ENCODE results near the gene MARCHF10. TPM values are rescaled to one million over a fixed set of nuclear protein-coding genes. Genes with fewer than 3 reads are reported as not detected.

Gene MARCHF10
- total RNA-seq, 1 donor from 2014 or later: not detected

GRCh38 chr17:62794666-62794971, 13.5 kb downstream of the MARCHF10 start:
- H3K27ac Mint-ChIP-seq: no peak overlapping the region
- no peak overlapping the region for H3K4me3 Mint-ChIP-seq
- H3K27me3 Mint-ChIP-seq: peaks cover 3% of the 10 kb centered on the region
- peaks cover 24% of the 10 kb centered on the region for H3K4me1 Mint-ChIP-seq (ENCODE audit: unreplicated experiment)
- H3K9me3 Mint-ChIP-seq: peaks cover 7% of the 10 kb centered on the region
- TF ChIP-seq CTCF (conservative IDR thresholded peaks at IDR 0.05): no peak
- H3K36me3 Mint-ChIP-seq: no peaks in the 10 kb centered on the region
- DNase-seq (ENCODE audit: extremely low spot score, unreplicated experiment): no peak

- Mint-ChIP-seq H3K36me3 (no peaks in the 10 kb centered on the region), H3K4me3 (no peak overlapping the region), H3K27me3 (peaks cover 1% of the 10 kb centered on the region), H3K27ac (no peak overlapping the region), H3K4me1 (ENCODE audit: unreplicated experiment) (peaks cover 24% of the 10 kb centered on the region), H3K9me3 (peaks cover 7% of the 10 kb centered on the region)
- DNase-seq (ENCODE audit: extremely low spot score, unreplicated experiment): no peak
- TF ChIP-seq CTCF (conservative IDR thresholded peaks at IDR 0.05): no peak
These were observed 14.0 kb downstream of the MARCHF10 start for GRCh38 chr17:62793919-62794665.

DNA sequence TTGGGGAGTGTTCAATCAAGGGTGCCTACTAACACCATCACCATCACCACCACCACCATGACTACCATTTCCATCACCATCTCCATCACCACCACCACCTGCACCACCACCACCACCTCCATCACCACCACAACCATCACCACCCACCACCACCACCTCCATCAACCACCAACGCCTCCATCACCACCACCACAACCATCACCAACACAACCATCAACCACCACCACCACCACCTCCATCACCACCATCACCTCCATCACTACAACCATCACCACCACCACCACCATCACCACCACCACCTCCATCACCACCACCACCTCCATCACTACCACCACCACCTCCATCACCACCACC, 15.7 kb downstream of the MARCHF10 start:
- H3K36me3 Mint-ChIP-seq: no peaks in the 10 kb centered on the region
- peaks cover 21% of the 10 kb centered on the region for H3K4me1 Mint-ChIP-seq (ENCODE audit: unreplicated experiment)
- H3K27ac Mint-ChIP-seq: no peak overlapping the region
- H3K4me3 Mint-ChIP-seq: no peak overlapping the region
- no peaks in the 10 kb centered on the region for H3K27me3 Mint-ChIP-seq
- H3K9me3 Mint-ChIP-seq: peaks cover 7% of the 10 kb centered on the region
- TF ChIP-seq CTCF (conservative IDR thresholded peaks at IDR 0.05): no peak
- no peak for DNase-seq (ENCODE audit: extremely low spot score, unreplicated experiment)

DNA sequence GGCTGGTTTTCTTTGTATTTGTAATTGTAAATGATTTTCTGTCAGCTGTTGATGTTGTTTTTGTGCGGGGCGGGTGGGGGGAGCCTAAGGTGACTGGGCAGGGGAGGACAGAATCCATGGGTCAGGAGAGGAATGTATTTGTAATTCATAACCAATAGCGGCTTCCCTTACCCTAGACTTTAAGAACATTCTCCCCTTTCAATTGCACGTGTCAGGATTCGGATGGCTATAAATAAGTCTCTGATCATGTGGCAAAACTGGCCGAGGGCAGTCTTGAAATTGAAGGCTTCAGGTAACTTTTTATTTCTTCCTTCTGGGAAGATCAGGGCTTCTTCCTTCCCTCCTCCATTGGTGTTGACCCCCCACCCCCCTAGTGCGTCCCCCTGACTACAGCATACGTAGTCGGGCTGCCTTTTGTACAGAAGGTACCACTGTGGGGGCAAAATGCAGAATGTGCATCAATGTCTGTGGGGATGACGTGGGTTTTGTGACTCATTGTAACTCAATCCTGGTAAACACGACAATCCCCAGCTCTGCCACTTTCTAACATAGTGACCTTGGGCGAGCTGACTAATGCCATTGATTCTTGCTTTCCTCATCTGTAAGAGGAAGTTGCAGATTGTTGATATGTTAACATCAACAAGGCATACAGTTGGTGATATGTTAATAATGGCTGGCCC, 16.2 kb downstream of the MARCHF10 start:
- Mint-ChIP-seq H3K4me1 (ENCODE audit: unreplicated experiment) (peaks cover 21% of the 10 kb centered on the region), H3K4me3 (no peak overlapping the region), H3K27me3 (no peaks in the 10 kb centered on the region), H3K9me3 (peaks cover 7% of the 10 kb centered on the region), H3K27ac (peak overlapping the region; percentile 29), H3K36me3 (no peaks in the 10 kb centered on the region)
- no peak for TF ChIP-seq CTCF (conservative IDR thresholded peaks at IDR 0.05)
- DNase-seq (ENCODE audit: extremely low spot score, unreplicated experiment): no peak

- H3K4me1 Mint-ChIP-seq (ENCODE audit: unreplicated experiment): peaks cover 21% of the 10 kb centered on the region
- H3K27ac Mint-ChIP-seq: peak overlapping the region; percentile 29
- no peaks in the 10 kb centered on the region for H3K36me3 Mint-ChIP-seq
- H3K4me3 Mint-ChIP-seq: no peak overlapping the region
- no peak for TF ChIP-seq CTCF (conservative IDR thresholded peaks at IDR 0.05)
- no peaks in the 10 kb centered on the region for H3K27me3 Mint-ChIP-seq
- no peak for DNase-seq (ENCODE audit: extremely low spot score, unreplicated experiment)
- peaks cover 7% of the 10 kb centered on the region for H3K9me3 Mint-ChIP-seq
These were observed 16.8 kb downstream of the MARCHF10 start for GRCh38 chr17:62791235-62791734.

Data from type B pancreatic cell (in vitro differentiated cells).